HEK293 (cell line): ENCODE measurements around the gene OR52R1.
"Not testable (repeated sequence)": the region's sequence is repeated elsewhere in the genome, so short reads cannot be mapped to it uniquely, and the experiment has no call there.

Source experiments
- CTCF ChIA-PET: fragments of 350-600 bp; formaldehyde crosslinking; extraction: SDS; loops from one replicate; lab custom pipeline; 2021; ENCODE audit warnings: antibody characterized with exemption; lab: Yijun Ruan, JAX
- POLR2A ChIA-PET: fragments of 300-600 bp; formaldehyde crosslinking; extraction: SDS; loops from one replicate; lab custom pipeline; 2020; ENCODE audit warnings: antibody characterized with exemption, inconsistent platforms; lab: Yijun Ruan, JAX
- H3K27ac ChIP-seq: fragments of 200-500 bp; sonication (Bioruptor generic); 2 replicates; pipeline ENCODE4 v1.5.1; 2014; ENCODE audit warnings: low read depth, low read length, control low read depth, inconsistent platforms; ENCODE audit errors: extremely low read depth
- H3K36me3 ChIP-seq, 2 experiments: fragments of 200-500 bp in 1 of 2; sonication (Bioruptor generic) in 1 of 2; 1 replicate in 1 of 2; 2 replicates in 1 of 2; pipeline ENCODE4 v1.5.1; 2014 to 2017; ENCODE audit warnings: inconsistent platforms in 2 of 2, low read length in 2 of 2; ENCODE audit not compliant: control insufficient read depth in 2 of 2, insufficient read depth in 1 of 2
- H3K4me1 ChIP-seq: fragments of 200-500 bp; sonication (Bioruptor generic); 2 replicates; pipeline ENCODE4 v1.5.1; 2014; ENCODE audit warnings: mild to moderate bottlenecking, low read length, inconsistent platforms; ENCODE audit not compliant: control insufficient read depth, insufficient read depth
- H3K4me3 ChIP-seq: 2 replicates; pipeline ENCODE4 v1.5.1; 2011; ENCODE audit warnings: low read depth, mild to moderate bottlenecking, control low read depth, low read length, moderate library complexity
- H3K9me3 ChIP-seq: fragments of 200-500 bp; sonication (Bioruptor generic); 2 replicates; pipeline ENCODE4 v1.5.1; 2014; ENCODE audit warnings: low read depth, low read length, inconsistent platforms; ENCODE audit not compliant: control insufficient read depth, insufficient read depth
- EGR2 ChIP-seq: fragments of 450-650 bp; formaldehyde crosslinking; IDR thresholded peaks from 2 replicates; pipeline ENCODE4 v1.5.1; 2016; ENCODE audit warnings: low read depth, missing biosample characterization, missing genetic modification characterization
- INSM2 ChIP-seq: fragments of 450-650 bp; formaldehyde crosslinking; IDR thresholded peaks from 2 replicates; pipeline ENCODE4 v1.5.1; 2016; ENCODE audit warnings: missing biosample characterization, missing genetic modification characterization
- KLF16 ChIP-seq: fragments of 450-650 bp; formaldehyde crosslinking; IDR thresholded peaks from 2 replicates; pipeline ENCODE4 v1.5.1; 2017; ENCODE audit warnings: missing biosample characterization, missing genetic modification characterization
- MEIS1 ChIP-seq: sonication (generic); formaldehyde crosslinking; IDR thresholded peaks from 2 replicates; pipeline ENCODE4 v1.8.1; 2022; ENCODE audit warnings: missing genetic modification reagents, mild to moderate bottlenecking, borderline replicate concordance
- MYNN ChIP-seq: fragments of 450-650 bp; formaldehyde crosslinking; IDR thresholded peaks from 2 replicates; pipeline ENCODE4 v1.5.1; 2016; ENCODE audit warnings: missing biosample characterization, missing genetic modification characterization, borderline replicate concordance
- ZBTB11 ChIP-seq: fragments of 450-650 bp; formaldehyde crosslinking; conservative IDR thresholded peaks from 2 replicates; pipeline ENCODE4 v1.5.1; 2016; ENCODE audit warnings: low read depth, missing biosample characterization, missing genetic modification characterization
- ZNF140 ChIP-seq: fragments of 450-650 bp; formaldehyde crosslinking; IDR thresholded peaks from 2 replicates; pipeline ENCODE4 v1.5.1; 2016; ENCODE audit warnings: missing biosample characterization, missing genetic modification characterization
- ZNF266 ChIP-seq: fragments of 450-650 bp; formaldehyde crosslinking; IDR thresholded peaks from 2 replicates; pipeline ENCODE4 v1.5.1; 2016; ENCODE audit warnings: missing biosample characterization, missing genetic modification characterization, low read depth
- ZNF394 ChIP-seq: fragments of 450-650 bp; formaldehyde crosslinking; IDR thresholded peaks from 2 replicates; pipeline ENCODE4 v1.5.1; 2016; ENCODE audit warnings: missing biosample characterization, missing genetic modification characterization, mild to moderate bottlenecking, moderate library complexity, borderline replicate concordance
- ZNF426 ChIP-seq: fragments of 450-650 bp; formaldehyde crosslinking; IDR thresholded peaks from 2 replicates; pipeline ENCODE4 v1.5.1; 2017; ENCODE audit warnings: missing biosample characterization, missing genetic modification characterization, mild to moderate bottlenecking, inconsistent platforms, moderate library complexity
- ZNF510 ChIP-seq: fragments of 450-650 bp; formaldehyde crosslinking; IDR thresholded peaks from 2 replicates; pipeline ENCODE4 v1.5.1; 2018; ENCODE audit warnings: mild to moderate bottlenecking, missing genetic modification characterization, missing biosample characterization; ENCODE audit not compliant: insufficient replicate concordance
- ZNF513 ChIP-seq: fragments of 450-650 bp; IDR thresholded peaks from 2 replicates; pipeline ENCODE4 v1.5.1; 2018; ENCODE audit warnings: missing biosample characterization, missing genetic modification characterization
- ZNF518A ChIP-seq: fragments of 450-650 bp; formaldehyde crosslinking; conservative IDR thresholded peaks from 2 replicates; pipeline ENCODE4 v1.5.1; 2016; ENCODE audit warnings: low read depth, missing biosample characterization, missing genetic modification characterization
- ZNF555 ChIP-seq: fragments of 450-650 bp; formaldehyde crosslinking; conservative IDR thresholded peaks from 2 replicates; pipeline ENCODE4 v1.5.1; 2017; ENCODE audit warnings: missing biosample characterization, mild to moderate bottlenecking, missing genetic modification characterization, inconsistent platforms
- ZNF623 ChIP-seq: fragments of 450-650 bp; formaldehyde crosslinking; IDR thresholded peaks from 2 replicates; pipeline ENCODE4 v1.5.1; 2016; ENCODE audit warnings: missing biosample characterization, missing genetic modification characterization

Gene OR52R1

GRCh38 chr11:4801316-4801715 is 2.9 kb downstream of the OR52R1 start:
- POLR2A ChIA-PET, CTCF ChIA-PET, H3K4me3 ChIP-seq, H3K9me3 ChIP-seq, H3K4me1 ChIP-seq, H3K36me3 ChIP-seq, H3K27ac ChIP-seq: not testable (repeated sequence)
- TF ChIP-seq ZNF394 (tag by site-specific recombination) (peak; percentile 52; the same call in 1 of the 2 replicates), ZBTB11 (tag by site-specific recombination) (peak; percentile 37), ZNF623 (tag by site-specific recombination) (0 out of 2 replicates have a peak, but pooled peaks have one; percentile 34), ZNF518A (peak; percentile 52; the same call in 1 of the 2 replicates), ZNF426 (peak; percentile 47), ZNF140 (peak; percentile 46; the same call in 1 of the 2 replicates), ZNF555 (tag by site-specific recombination) (peak; percentile 35), ZNF266 (tag by site-specific recombination) (0 out of 2 replicates have a peak, but pooled peaks have one; percentile 22)

GRCh38 chr11:4798427-4799183 is 5.6 kb downstream of the OR52R1 start:
- no peak overlapping the region for H3K4me3 ChIP-seq
- H3K4me1 ChIP-seq, result no peaks in the 10 kb centered on the region
- CTCF ChIA-PET, result no interaction called here
- H3K9me3 ChIP-seq, result no peaks in the 10 kb centered on the region
- POLR2A ChIA-PET, result no interaction called here
- no peak for TF ChIP-seq INSM2 (tag by site-specific recombination)
- TF ChIP-seq MYNN (tag by site-specific recombination), result no peak
- TF ChIP-seq KLF16, result no peak
- TF ChIP-seq ZNF513 (tag by site-specific recombination), result no peak
- TF ChIP-seq ZNF510 (tag by site-specific recombination), result no peak
- no peak for TF ChIP-seq MEIS1 (CRISPR knock-in tag)
- no peak for TF ChIP-seq EGR2
- H3K36me3 ChIP-seq, result no peaks in the 10 kb centered on the region
- no peak overlapping the region for H3K27ac ChIP-seq
